BE2C (cell line): Measurements from ENCODE around the gene OPCML.

Experiments used
- DNase-seq: peaks from one replicate; pipeline ENCODE4 v3.0.0-alpha.2; 2020
- H3K27me3 ChIP-seq: fragments of 250-450 bp; sonication (Bioruptor Pico); 2 replicates; pipeline ENCODE4 v1.5.1; 2020; ENCODE audit warnings: mild to moderate bottlenecking
- H3K36me3 ChIP-seq: fragments of 250-450 bp; sonication (Bioruptor Pico); 2 replicates; pipeline ENCODE4 v1.5.1; 2020; ENCODE audit warnings: mild to moderate bottlenecking
- H3K4me1 ChIP-seq: fragments of 250-450 bp; sonication (Bioruptor Pico); 2 replicates; pipeline ENCODE4 v1.5.1; 2020
- H3K4me3 ChIP-seq: 2 replicates; pipeline ENCODE4 v1.5.1; 2011; ENCODE audit warnings: low read depth, low read length
- H3K9me3 ChIP-seq: fragments of 250-450 bp; sonication (Bioruptor Pico); 2 replicates; pipeline ENCODE4 v1.5.1; 2020
- CTCF ChIP-seq: IDR thresholded peaks from 2 replicates; pipeline ENCODE4 v1.5.1; 2012; ENCODE audit warnings: mild to moderate bottlenecking, low read depth, low read length

OPCML gene

GRCh38 chr11:132564091-132564885 is 968.0 kb downstream of the OPCML start:
- DNase-seq: no peak
- H3K36me3 ChIP-seq: no peaks in the 10 kb centered on the region
- H3K27me3 ChIP-seq: no peaks in the 10 kb centered on the region
- no peaks in the 10 kb centered on the region; the same call in 1 of the 2 replicates for H3K9me3 ChIP-seq
- H3K4me3 ChIP-seq: no peak overlapping the region
- H3K4me1 ChIP-seq: no peaks in the 10 kb centered on the region
- no peak for TF ChIP-seq CTCF

DNA sequence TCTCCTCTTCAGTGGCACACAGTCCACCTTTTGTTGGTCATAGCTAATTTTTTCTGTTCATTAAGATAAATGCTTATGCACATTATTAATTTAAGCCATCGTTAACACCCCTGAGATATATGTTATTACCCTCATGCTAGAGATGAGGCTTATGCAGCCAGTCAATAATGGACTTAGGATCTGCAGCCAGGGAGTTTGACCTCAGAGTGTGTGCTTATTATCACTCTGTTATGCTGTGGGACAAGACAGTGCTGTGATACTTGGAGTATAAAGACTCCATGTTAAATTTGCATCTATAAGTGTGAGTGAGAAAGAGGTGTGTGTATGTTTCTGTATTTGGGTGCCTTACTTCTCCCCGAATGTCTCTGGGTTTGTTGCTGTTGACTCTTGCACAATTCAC is 969.3 kb downstream of the OPCML start:
- Histone ChIP-seq H3K27me3 (no peaks in the 10 kb centered on the region), H3K36me3 (no peaks in the 10 kb centered on the region), H3K4me3 (no peak overlapping the region), H3K4me1 (no peaks in the 10 kb centered on the region), H3K9me3 (no peaks in the 10 kb centered on the region; the same call in 1 of the 2 replicates)
- DNase-seq: no peak
- TF ChIP-seq CTCF: no peak

DNA sequence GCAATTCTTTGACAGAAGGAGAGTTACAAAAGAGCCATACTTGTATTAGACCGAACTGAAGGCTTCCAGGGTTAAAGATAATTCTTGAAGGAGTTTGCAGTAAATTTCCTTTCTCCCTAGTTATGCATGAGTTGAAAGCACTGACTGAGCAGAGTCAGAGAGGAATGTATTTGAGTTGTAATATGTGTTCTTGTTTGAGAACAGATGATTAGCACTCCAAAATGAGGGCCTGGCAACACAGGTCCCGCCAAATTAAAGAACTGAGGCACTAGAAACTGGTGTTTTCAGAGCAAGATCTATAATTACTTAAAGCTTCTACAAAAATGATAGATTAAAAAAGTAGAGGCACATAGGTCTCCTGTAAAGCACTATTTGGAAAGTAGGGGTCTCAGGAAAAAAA is 970.4 kb downstream of the OPCML start:
- H3K27me3 ChIP-seq: no peaks in the 10 kb centered on the region
- TF ChIP-seq CTCF: no peak
- H3K4me3 ChIP-seq: no peak overlapping the region
- no peaks in the 10 kb centered on the region for H3K36me3 ChIP-seq
- no peak for DNase-seq
- H3K4me1 ChIP-seq: no peaks in the 10 kb centered on the region
- no peaks in the 10 kb centered on the region; the same call in 1 of the 2 replicates for H3K9me3 ChIP-seq

- no peaks in the 10 kb centered on the region for H3K4me1 ChIP-seq
- no peaks in the 10 kb centered on the region for H3K27me3 ChIP-seq
- no peaks in the 10 kb centered on the region for H3K36me3 ChIP-seq
- no peak overlapping the region for H3K4me3 ChIP-seq
- no peak for TF ChIP-seq CTCF
- H3K9me3 ChIP-seq: no peaks in the 10 kb centered on the region; the same call in 1 of the 2 replicates
- no peak for DNase-seq
Measured at GRCh38 chr11:132559331-132560036, 972.8 kb downstream of the OPCML start.

DNA sequence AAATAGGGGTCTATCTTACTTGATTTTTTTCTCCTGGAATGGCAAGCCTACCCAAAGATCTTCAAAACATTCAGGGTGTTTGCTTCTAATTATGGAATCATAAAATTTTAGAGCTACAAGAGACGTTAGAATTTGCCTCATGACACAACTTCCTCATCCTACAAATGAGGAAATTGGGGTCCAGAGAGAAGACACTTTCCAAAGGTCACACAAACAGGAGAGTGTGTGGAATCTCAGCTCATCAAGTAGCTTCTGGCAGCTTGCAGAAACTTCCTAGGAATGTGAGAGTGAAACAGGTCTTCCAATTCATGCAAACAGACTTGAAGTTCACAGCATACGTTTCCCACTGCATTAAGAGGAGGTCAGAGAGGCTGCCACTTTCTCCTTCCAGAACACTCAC is 976.0 kb downstream of the OPCML start:
- DNase-seq: no peak
- Histone ChIP-seq H3K27me3 (no peaks in the 10 kb centered on the region), H3K4me1 (no peaks in the 10 kb centered on the region), H3K9me3 (no peaks in the 10 kb centered on the region; the same call in none of the 2 replicates), H3K4me3 (no peak overlapping the region), H3K36me3 (no peaks in the 10 kb centered on the region)
- TF ChIP-seq CTCF: no peak

GRCh38 chr11:132555617-132556016 is 976.7 kb downstream of the OPCML start:
- DNase-seq: no peak
- Histone ChIP-seq H3K9me3 (no peaks in the 10 kb centered on the region; the same call in none of the 2 replicates), H3K36me3 (no peaks in the 10 kb centered on the region), H3K4me1 (no peaks in the 10 kb centered on the region), H3K4me3 (no peak overlapping the region), H3K27me3 (no peaks in the 10 kb centered on the region)
- TF ChIP-seq CTCF: no peak
